GM18502 (cell line): Measurements from ENCODE around the gene SPOCK2.

Experiments
- ATAC-seq: cut with Tn5 transposase; IDR thresholded peaks from one replicate; pipeline ENCODE4 v1.9.1; 2021; ENCODE audit warnings: mild to moderate bottlenecking; ENCODE audit not compliant: unreplicated experiment, poor library complexity

Gene SPOCK2

GRCh38 chr10:72059843-72060822 is 28.2 kb downstream of the SPOCK2 start:
- no peak for ATAC-seq

GRCh38 chr10:72058989-72059842 is 29.1 kb downstream of the SPOCK2 start:
- ATAC-seq: no peak

GRCh38 chr10:72058347-72058898 is 29.9 kb downstream of the SPOCK2 start:
- ATAC-seq: no peak

GRCh38 chr10:72056932-72057751 is 31.2 kb downstream of the SPOCK2 start:
- no peak for ATAC-seq

- no peak for ATAC-seq
Observed at GRCh38 chr10:72056113-72056512, 32.2 kb downstream of the SPOCK2 start.

- no peak for ATAC-seq
Observed at GRCh38 chr10:72053690-72054089, 34.7 kb downstream of the SPOCK2 start.

- no peak for ATAC-seq
Observed at GRCh38 chr10:72050873-72051272, 37.5 kb downstream of the SPOCK2 start.

GRCh38 chr10:72049969-72050781 is 38.2 kb downstream of the SPOCK2 start:
- no peak for ATAC-seq

- no peak for ATAC-seq
Observed at GRCh38 chr10:72049472-72049871, 38.9 kb downstream of the SPOCK2 start.

- ATAC-seq: peak; percentile 60
Observed at GRCh38 chr10:72048450-72049124, 39.8 kb downstream of the SPOCK2 start.

GRCh38 chr10:72045586-72045985 is 42.8 kb downstream of the SPOCK2 start:
- ATAC-seq: no peak

- ATAC-seq: no peak
Observed at GRCh38 chr10:72044417-72045041, 43.8 kb downstream of the SPOCK2 start.

- ATAC-seq: no peak
Observed at GRCh38 chr10:72043016-72043834, 45.1 kb downstream of the SPOCK2 start.

GRCh38 chr10:72041491-72041890 is 46.9 kb downstream of the SPOCK2 start:
- ATAC-seq: no peak

GRCh38 chr10:72039377-72039776 is 49.0 kb downstream of the SPOCK2 start:
- ATAC-seq: no peak

GRCh38 chr10:72038458-72039001 is 49.8 kb downstream of the SPOCK2 start:
- ATAC-seq: no peak

- ATAC-seq: no peak
Observed at GRCh38 chr10:72037811-72038210, 50.5 kb downstream of the SPOCK2 start.
